C4-2B (cell line): ENCODE data around the gene DAPK1.

Experiments used
- ZFX ChIP-seq: fragments of 450-650 bp; IDR thresholded peaks from 2 replicates; pipeline ENCODE4 v1.6.1; 2017
- TF ChIP-seq, protein P1 (sequence below): fragments of 450-650 bp; conservative IDR thresholded peaks from 2 replicates; pipeline ENCODE4 v1.5.1; 2017; ENCODE audit warnings: mild to moderate bottlenecking

DNA sequence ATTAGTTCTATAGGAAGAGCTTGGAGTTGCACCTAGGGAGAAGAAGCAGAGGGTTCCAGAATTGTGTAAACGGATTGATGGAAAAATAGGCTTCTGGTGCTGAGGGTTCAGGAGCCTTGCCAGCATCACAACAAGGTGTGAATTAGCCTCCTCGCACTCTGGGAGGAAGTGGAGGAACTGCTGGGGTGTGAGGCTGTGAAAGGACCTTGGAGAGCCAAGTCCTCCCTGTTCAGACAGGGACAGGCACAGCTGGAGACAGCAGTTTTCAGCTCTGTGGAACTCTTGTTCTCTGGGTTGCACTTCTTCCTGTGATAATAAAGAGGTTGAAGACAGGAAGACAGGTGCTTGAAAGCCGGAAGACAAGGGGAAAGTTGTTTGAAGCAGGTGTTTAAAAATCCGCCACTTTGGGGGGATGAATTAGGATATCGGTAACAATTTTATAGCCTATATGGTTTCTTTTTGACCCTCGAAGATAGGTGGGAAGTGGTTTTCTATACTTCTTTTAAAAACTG, 22.6 kb downstream of the DAPK1 start:
- TF ChIP-seq, protein P1, sequence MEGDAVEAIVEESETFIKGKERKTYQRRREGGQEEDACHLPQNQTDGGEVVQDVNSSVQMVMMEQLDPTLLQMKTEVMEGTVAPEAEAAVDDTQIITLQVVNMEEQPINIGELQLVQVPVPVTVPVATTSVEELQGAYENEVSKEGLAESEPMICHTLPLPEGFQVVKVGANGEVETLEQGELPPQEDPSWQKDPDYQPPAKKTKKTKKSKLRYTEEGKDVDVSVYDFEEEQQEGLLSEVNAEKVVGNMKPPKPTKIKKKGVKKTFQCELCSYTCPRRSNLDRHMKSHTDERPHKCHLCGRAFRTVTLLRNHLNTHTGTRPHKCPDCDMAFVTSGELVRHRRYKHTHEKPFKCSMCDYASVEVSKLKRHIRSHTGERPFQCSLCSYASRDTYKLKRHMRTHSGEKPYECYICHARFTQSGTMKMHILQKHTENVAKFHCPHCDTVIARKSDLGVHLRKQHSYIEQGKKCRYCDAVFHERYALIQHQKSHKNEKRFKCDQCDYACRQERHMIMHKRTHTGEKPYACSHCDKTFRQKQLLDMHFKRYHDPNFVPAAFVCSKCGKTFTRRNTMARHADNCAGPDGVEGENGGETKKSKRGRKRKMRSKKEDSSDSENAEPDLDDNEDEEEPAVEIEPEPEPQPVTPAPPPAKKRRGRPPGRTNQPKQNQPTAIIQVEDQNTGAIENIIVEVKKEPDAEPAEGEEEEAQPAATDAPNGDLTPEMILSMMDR = no peak
- TF ChIP-seq ZFX = no peak
